Hematopoietic multipotent progenitor cell (in vitro differentiated cells): ENCODE results near the gene LIPH. TPM values are rescaled to one million over a fixed set of nuclear protein-coding genes. Genes with fewer than 3 reads are reported as not detected.

Experiments
- DNase-seq, 3 donors: peaks; one replicate each; pipeline ENCODE4 v3.0.0-alpha.2; 2011 to 2015; ENCODE audit warnings: low read depth in 2 of 3, low spot score in 2 of 3
- total RNA-seq: library from RNA; depleted of rRNA; stranded (reverse); fragments of >200 nt; gene quantifications from one replicate; pipeline ENCODE4 v1.2.3, GENCODE V29; 2012

Gene LIPH
- total RNA-seq, 1 donor, result under 0.01 TPM

DNA sequence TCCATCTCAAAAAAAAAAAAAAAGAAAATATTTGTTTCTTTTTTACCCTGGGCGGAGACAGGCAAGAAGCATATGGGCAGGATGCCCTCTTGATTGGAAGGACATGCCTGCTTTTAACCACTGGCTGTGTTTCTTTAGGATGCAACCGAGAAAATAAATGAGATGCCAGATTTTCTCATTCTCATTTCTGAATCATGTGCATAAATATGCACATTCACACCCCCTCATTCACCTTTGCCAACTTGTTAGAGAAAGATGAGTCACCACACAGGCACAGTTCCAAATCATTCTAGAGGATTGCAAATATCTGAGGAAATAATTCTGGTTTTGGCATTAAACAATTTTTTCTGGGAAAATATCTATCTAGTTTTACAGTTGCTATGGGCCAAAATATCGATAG lies 3.3 kb downstream of the LIPH start:
- DNase-seq, result peak in 1 of 3 donors; percentile 16

DNA sequence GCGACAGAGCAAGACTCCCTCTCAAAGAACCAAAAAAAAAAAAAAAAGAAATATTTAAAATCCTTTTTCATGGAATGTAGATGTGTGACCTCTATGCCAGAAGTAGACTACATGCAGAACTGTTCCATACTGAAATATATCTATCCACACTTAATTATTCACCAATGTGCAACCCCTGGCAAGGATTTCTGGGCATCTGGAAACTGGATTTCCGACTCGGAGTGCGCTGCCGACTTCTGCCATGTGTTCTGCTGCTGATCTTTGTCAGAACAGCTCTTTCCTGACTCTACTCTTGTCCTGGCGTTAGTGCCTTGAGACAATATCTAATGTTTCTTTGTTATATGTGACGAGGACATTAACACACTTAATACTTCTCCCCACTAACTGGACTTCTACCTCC lies 11.7 kb downstream of the LIPH start:
- no peak for DNase-seq

DNA sequence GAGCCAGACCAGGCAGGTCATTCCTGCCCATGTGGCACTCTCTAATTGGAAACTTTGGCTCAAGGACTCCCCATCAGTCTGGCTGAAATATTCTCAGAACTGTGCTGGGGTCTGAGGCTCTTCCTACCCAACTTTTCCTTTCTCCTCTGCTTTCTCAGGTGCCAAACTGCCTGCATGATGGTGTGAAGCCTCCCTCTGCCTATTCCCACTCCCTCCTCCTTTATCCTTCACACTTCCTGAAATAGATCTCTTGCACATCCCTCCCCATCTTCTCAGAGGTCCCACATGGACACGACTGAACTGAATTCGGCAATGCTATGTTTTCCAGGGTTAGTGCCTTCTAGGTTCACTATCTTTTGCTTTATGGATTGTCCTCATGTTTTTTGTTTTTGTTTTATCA lies 12.5 kb downstream of the LIPH start:
- DNase-seq, result no peak

DNA sequence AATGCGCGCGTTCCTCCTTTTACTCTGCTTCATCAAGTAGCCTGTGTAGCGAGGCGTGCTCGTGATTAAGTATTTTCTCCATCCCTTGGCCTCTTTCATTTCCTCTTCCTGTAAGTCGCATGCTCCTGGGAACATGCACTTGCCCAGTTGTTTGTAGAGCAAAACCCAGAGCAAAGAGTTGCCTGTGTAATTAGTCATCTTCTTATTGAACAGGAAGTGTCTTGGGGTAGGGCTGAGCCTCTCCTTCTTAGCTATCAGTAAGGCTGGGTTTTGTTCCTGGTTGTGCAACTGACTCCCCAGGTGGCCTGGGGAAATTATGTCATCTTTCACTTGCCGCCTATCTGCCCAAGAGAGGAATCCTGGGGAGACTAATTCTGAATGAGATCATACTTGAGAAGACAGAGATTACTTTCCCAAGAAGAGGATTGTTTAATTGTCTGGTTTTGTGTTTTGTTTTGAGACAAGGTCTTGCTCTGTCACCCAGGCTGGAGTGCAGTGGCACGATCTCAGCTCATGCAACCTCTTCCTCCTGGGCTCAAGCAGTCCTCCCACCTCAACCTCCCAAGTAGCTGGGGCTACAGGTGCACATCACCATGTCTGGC lies 14.9 kb downstream of the LIPH start:
- DNase-seq, result peak in 2 of 3 donors; percentile 55

DNA sequence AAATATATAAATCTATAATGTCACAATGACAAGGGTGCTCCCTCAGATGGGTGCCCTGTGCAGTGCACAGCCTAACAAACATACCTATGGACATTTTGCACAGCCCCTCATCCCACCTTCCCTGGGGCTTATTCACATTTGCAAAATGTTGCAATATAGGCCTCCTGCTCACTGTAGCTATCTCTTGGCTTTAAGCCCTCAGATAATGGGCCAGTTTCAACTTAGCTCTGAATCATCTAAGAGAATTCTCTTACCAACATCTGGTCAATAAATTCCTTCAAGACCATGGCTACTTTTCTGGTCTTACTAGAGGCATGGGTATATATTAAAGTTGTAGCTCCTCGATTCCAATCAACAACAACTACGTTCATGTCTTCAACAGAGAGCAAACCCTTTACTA lies 17.9 kb downstream of the LIPH start:
- no peak for DNase-seq

DNA sequence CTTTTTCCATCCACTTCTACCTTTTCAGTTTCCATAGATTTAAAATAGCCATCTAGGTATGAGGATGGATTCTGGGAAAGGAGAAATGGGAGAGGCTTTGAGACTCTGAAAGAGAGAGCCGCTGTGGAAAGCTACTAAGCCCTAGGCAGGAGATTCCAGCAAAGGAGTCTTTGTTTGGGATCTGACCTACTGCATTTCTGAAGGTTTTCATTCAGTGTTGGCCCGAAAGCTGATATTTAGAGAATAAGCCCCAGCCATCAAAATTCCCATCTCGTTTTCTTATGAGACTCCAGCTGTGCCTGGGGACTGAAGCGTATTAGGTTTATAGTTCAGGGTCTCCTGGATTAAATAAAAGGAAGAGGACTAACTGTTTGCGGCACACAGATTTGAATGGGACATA lies 19.5 kb downstream of the LIPH start:
- DNase-seq, result no peak

DNA sequence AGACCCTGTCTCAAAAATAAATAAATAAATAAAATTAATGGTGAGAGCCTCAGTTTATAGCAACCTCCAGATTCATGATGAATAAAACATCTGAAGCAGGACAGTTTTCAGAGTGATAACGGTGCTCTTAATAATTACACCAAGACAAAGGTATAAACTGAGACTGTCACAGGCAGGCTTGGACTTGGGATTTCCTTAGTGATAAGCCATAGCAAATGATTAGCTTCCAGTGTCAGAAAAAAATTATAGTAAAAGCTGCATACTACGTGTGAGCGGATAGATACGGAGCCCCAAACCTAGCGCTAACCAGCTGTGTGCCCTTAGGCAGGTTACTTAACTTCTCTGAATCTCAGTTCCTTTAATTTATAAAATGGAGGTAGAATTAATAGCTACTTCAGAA lies 21.5 kb downstream of the LIPH start:
- no peak for DNase-seq

DNA sequence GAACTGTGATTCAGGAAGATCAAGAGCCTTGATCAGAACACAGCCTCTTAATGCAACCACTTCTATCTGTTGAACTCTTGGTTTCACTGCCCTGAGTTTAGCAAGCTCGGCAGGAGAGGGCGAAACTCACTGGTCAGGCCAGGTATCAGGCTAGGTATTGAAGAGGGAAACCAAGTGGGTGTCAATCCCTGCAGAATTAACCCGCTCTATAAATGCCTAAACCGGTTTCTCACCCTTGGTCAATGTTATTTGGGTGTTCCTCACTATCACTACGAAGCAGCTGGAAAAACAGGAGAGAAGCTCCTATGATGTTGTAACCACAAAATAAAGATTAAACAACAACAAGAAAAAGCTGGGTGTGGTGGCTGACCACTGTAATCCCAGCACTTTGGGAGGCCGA lies 23.9 kb downstream of the LIPH start:
- DNase-seq, result no peak

DNA sequence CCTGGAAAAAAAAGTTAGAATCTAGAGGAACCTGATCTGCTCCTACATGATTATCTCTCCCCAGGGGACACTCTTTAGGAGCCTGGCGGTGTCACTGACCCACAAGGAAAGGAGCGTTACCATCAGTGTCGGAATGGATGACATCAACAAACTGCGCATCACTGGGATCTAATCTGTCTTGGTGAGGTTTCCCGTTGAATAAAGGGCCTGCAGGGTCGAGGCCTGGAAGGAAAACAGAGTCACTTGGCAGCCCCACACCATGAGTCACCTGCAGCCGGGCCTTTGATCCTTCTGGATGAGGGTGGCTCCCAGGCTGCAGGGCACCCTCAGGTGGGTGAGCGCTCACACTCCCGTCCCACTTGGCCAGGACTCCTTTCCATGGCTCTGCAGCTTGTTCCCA lies 25.0 kb downstream of the LIPH start:
- no peak for DNase-seq

DNA sequence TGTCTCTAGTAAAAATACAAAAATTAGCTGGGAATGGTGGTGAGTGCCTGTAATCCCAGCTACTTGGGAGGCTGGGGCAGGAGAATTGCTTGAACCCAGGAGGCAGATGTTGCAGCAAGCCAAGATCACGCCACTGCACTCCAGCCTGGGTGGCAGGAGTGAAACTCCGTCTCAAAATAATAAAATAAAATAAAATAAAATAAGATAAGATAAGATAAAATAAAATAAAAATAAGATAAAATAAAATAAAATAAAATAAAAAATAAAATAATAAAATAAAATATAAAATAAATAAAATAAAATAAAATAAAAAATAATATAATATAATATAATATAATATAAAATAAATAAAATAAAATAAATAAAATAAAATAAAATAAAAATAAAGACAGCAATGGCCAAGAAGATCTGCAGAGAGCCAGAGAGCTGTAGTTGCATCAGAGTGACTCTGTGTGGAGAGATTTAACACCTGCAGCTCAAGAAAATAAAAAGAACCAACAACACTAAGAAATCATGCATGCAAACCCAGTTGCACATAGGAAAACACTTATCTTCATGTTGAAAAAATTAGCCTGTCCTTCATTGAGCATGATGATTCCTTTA lies 25.9 kb downstream of the LIPH start:
- DNase-seq, result no peak

DNA sequence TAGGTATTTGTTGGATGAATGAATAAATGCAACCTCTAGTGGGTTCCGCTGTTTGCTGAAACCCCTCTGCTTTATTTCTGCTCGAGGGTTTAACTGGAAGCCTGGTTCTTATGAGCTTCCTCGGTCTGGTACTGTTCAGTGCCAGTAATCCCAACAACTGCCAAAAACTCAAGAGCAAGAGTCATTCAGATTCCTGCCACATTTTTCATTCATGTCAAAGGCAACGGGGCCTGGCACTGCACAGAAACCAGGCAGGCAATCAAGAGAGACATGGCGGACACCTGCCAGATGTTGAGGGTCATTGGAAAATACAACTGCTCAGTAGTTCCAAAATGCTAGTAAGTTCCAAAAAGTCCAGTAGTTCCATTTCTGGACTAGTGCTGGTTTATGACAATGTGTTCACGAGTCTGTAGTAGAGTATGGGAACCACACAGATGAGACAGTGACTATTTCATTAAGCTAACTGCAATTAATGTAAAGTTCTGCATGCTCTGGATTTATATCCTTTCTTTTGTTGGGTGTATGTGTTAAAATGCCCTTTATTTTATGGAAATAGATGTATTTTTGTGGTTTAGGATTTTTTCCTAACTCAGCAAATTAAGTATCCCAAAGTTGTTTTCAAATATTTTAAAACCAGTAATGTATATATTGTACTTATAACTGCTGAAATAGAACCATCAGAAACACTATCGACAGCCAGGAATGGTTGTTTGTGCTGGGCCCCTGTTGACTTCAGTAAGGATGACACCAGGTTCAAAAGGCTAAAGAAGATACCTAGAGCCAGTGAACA lies 30.8 kb downstream of the LIPH start:
- DNase-seq, result no peak

DNA sequence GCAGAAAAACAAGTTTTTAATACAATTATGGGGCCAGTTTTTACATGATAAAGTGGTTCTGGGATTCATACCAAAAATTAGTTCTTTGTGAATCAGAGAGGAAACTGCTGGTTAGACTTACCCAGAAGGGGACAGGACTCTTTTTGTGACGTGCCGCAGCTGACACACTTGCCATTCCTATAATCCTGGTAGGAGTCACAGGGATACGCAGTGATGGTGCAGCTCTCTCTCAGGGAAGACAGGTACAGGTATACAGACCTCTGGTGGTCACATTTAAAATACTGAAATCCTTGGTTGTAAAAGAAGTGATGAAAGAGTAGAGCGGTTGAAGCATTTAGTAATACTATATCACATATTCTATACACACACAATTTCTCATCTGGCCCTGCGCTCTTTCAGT lies 33.4 kb downstream of the LIPH start:
- no peak for DNase-seq

DNA sequence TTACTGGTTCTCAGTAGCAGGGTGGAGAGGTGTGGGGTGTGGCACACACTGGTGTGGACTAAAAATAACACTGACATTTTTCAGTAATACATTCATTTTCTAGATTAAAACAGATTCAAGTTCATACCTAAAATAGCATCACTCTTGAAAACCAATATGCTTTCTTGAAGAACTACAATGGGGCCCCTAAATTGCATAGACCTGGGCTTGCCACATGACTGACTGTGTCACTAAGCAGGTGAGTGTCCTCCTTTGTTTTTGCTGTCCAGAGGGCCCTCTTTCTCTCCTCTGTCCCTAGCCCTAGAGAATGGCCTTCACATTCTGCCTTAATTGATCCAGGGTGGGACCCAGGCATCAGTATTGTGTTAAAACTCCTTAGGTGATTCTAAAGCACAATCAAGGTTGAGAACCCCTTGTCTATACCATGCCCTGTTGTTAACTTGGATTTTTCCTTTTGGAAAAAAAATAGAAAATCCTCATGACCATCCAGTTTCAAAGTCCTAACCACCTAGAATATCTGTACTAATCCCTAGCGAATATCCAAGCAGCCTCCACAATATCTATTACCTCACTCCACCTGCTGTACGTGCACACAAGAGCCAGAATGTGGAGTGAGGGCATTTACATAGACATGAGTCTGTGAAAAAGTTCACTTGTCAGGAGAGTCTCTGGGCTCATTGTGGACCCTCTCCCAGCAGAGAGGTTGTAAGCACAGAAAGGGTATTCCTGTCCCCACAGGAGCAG lies 34.8 kb downstream of the LIPH start:
- no peak for DNase-seq

DNA sequence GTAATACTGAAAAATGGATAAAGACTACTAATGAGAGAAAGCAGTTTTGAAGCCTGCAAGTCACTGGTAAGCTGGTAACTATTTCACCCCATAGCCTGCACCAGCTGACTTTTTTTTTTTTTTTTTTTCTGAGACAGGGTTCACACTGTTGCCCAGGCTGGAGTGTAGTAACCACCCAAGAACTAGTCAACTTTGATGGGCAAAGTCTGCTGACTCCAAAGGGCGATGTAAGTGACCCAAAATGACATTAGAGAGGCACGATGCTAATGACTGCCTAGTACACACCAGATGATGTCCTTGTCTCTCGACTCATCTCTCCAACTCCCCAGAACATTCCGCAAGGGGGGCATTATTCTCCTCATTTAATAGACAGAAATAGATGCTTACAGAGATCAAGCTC lies 40.7 kb downstream of the LIPH start:
- no peak for DNase-seq

DNA sequence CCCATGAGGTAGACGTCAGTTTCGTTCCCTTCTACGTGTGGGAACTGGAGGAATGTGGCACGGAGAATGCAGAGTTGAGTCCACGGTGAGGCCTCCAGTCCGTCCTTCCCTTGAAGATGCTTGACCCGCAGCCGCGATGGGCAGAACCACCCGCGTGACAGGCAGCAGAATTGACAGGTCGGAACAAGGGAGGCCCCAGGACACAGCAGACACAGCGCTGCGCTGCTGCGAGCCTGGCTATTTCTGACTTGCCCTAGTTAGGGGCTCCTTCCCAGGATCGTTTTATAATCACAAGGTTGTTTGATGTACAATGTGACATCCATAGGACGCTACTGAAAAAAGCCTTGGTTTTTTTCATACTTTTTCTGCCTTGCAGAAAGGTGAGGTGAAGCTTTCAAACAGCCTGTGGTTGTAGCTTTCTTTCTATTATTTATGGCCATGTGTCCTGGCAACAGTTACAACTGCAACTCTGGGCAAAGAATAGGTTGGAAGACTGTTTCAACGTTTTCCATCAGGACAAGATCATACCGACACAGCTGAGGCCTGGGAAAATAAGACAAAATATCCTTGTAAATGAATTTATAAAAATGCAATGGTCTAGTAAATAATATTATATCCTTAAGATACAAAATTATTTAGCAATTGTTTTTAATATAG lies 43.9 kb downstream of the LIPH start:
- DNase-seq, result no peak

DNA sequence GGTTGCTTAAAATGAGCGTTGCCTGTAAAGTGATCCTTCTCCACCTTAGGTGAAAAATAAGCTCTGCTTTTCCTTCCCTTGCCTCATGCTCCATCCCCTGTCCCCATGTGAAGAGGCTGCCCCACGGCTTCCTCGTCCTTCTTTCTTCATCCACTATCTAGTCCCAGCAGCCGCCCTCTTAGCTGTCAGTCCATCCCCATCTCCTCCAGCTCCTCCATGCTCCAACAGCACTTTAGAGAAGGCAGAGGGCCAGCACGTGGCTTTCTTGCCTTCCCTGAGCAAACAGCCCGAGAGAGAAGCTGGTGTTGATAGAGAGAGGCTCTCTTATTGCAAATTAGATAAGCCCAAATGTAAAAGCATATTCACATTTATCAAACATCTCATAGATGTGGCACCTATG lies 44.5 kb downstream of the LIPH start:
- no peak for DNase-seq

DNA sequence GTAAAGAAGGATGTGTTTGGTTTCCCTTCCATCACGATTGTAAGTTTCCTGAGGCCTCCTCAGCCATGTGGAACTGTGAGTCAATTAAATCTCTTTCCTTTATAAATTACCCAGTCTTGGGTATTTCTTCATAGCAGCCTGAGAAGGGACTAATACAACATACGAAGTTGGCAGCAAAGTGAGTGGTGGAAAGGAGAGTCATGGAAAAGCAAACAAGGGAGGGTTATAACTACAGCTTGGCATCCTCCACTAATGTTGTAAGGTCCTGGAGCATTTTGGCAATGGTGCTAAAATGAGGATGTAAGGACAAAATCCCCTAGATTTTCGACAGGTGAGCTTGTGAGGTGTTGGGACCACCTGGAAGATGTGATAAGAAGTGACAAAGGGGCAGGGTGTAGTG lies 47.8 kb downstream of the LIPH start:
- no peak for DNase-seq

DNA sequence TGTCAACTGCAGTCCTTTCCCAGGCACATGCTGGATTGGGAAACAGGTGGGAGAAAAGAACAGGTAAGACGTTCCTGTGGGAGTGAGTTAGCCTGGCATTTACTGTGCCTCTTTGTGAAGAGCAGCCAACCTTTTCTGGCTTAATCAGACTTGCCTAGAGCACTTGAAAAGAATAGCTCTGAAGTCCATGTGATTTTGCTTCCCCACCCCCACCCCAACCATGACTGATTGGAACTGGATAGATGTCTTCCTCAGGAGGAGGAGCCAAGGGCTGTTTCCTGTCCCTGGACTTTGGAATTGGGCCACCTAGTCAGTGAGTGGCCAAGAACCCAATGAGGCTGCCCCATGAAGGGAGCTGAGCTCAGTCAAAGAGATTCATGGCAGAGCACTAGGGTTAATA lies 48.9 kb downstream of the LIPH start:
- no peak for DNase-seq

DNA sequence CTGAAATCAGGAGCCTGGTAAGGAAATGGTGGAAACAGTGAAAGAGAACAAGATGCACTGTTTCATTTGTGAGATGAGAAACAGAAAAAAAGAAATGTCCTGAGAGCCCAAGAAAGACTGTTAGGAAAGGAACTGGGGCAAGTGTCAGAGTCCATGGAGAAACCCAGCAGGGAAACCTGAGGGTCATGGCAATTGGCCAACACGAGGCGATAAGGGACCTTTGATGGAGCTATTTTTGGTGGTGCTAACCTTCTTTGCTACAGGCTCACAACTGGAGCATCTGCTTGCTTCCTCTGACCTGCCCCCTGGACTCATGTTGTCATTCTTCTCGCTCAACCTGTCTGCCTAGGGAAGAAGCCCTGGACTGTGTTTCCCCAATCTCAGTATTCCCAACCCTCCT lies 49.4 kb downstream of the LIPH start:
- DNase-seq, result no peak

DNA sequence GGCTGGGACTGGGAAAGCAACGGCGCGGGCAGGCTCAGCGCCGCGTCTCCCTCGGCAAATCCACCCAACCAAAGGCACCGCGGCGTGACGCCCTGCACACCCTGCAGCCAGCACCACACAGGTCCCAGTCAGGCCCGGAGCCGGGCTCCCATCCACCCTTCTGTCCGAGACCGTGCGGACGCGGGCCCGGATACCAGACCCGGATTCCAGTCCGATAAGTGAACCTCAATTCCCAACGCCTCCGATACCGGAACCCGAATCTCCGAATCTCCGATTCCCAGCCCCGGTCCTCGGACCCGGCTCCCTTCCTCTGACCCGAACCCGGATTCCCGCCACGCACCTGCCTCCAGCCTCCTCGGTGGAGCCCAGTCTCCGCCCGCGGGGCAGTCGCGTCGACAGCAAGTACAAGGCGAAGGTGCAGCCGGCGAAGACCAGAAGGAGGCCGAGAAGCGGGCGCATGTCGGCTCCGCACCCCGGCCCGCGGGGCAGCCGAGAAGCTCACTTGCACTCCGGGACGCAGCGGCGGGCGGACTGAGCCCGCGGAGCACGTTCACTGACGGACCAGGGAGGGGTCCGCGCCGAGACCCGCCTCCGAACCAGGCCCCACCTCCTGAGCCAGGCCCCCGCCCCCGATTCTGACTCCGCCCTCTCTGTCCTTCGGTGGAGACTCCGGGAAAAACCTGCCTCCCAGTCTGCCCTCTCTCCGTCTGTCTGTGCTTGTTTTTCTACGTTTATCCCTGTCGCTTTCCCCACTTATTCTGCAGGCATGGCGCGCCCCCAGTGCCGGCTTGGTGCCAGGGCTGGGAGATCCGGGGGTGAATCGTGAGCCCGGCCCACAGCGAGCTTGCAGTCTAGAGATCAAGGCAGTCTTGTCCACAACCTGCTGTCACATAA lies 53.6 kb downstream of the LIPH start, which contains the start of gene TMEM41A:
Gene TMEM41A, minus strand, starts transcription at position 533 of the 894 bp plus-strand sequence. Its CDS starts 74 bp downstream, at position 459.
- DNase-seq, result peak; percentile 53 to 90 (median 90)
